NCI-H748 (cell line): ENCODE results near the gene KCNQ4.

Experiments
- DNase-seq: peaks from one replicate; lab custom pipeline; 2025; ENCODE audit not compliant: unreplicated experiment; lab: John Stamatoyannopoulos, UW

The KCNQ4 gene

GRCh38 chr1:40887652-40888051, 104.1 kb downstream of the KCNQ4 start:
- no peak for DNase-seq
